GM18498 (cell line): Measurements from ENCODE around the gene HECW1.
"Not testable (repeated sequence)": the region's sequence is repeated elsewhere in the genome, so short reads cannot be mapped to it uniquely, and the experiment has no call there.

Source experiments
- ATAC-seq: cut with Tn5 transposase; IDR thresholded peaks from one replicate; pipeline ENCODE4 v1.9.1; 2021; ENCODE audit warnings: mild to moderate bottlenecking, moderate library complexity; ENCODE audit not compliant: unreplicated experiment

HECW1 gene

GRCh38 chr7:43112459-43112940 lies at the start of gene HECW1:
Gene HECW1 (plus strand): TSS chr7:43112647. CDS start chr7:43243906, 131,259 bp downstream.
- no peak for ATAC-seq

- no peak for ATAC-seq
Observed at GRCh38 chr7:43071604-43072003, 40.8 kb upstream of the HECW1 start.

- ATAC-seq: no peak
Observed at GRCh38 chr7:43072530-43072929, 39.9 kb upstream of the HECW1 start.

GRCh38 chr7:43073811-43074210 lies 38.6 kb upstream of the HECW1 start:
- ATAC-seq: not testable (repeated sequence)

GRCh38 chr7:43076189-43076605 lies 36.2 kb upstream of the HECW1 start:
- ATAC-seq: peak; percentile 59

- no peak for ATAC-seq
Observed at GRCh38 chr7:43076606-43077005, 35.8 kb upstream of the HECW1 start.

GRCh38 chr7:43077285-43077684 lies 35.2 kb upstream of the HECW1 start:
- no peak for ATAC-seq

- no peak for ATAC-seq
Observed at GRCh38 chr7:43077732-43078391, 34.6 kb upstream of the HECW1 start.

- ATAC-seq: no peak
Observed at GRCh38 chr7:43078794-43079193, 33.7 kb upstream of the HECW1 start.

GRCh38 chr7:43081603-43082002 lies 30.8 kb upstream of the HECW1 start:
- no peak for ATAC-seq

- ATAC-seq: no peak
Observed at GRCh38 chr7:43083106-43083505, 29.3 kb upstream of the HECW1 start.

GRCh38 chr7:43085017-43085416 lies 27.4 kb upstream of the HECW1 start:
- no peak for ATAC-seq

GRCh38 chr7:43085992-43086391 lies 26.5 kb upstream of the HECW1 start:
- ATAC-seq: no peak

GRCh38 chr7:43092819-43093218 lies 19.6 kb upstream of the HECW1 start:
- no peak for ATAC-seq

- ATAC-seq: no peak
Observed at GRCh38 chr7:43096875-43097274, 15.6 kb upstream of the HECW1 start.

GRCh38 chr7:43099750-43100149 lies 12.7 kb upstream of the HECW1 start:
- ATAC-seq: no peak

GRCh38 chr7:43104874-43105520 lies 7.5 kb upstream of the HECW1 start:
- no peak for ATAC-seq

- no peak for ATAC-seq
Observed at GRCh38 chr7:43105521-43106120, 6.8 kb upstream of the HECW1 start.

- peak; percentile 97 for ATAC-seq
Observed at GRCh38 chr7:43108255-43109011, 4.0 kb upstream of the HECW1 start.

GRCh38 chr7:43110791-43111535 lies 1.5 kb upstream of the HECW1 start:
- no peak for ATAC-seq
